Measurements from ENCODE around the gene BLOC1S1. TPM values are rescaled to one million over a fixed set of nuclear protein-coding genes. Genes with fewer than 3 reads are reported as not detected.

Gene BLOC1S1
- total and polyA plus RNA-seq, 2 experiments from 2014 or later, result 133 to 159 TPM

DNA sequence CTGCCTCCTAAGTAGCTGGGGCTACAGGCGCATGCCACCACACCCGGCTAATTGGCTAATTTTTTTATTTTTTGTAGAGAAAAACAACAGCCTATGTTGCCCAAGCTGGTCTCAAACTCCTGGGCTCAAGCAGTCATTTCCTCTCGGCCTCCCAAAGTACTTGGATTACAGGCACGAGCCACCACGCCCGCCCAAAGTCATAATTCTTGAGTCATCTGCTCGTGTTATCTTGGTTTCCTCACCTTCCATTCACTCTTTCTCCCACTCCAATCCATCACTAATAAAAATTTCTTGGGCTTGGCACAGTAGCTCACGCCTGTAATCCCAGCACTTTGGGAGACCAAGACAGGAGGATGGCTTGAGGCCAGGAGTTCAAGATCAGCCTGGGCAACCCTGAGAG, 40.2 kb upstream of the BLOC1S1 start:
- H3K27ac ChIP-seq, result no peak overlapping the region
- peak in 1 of 2 donors; percentile 18 for DNase-seq (ENCODE audit: low read depth in 1 of 2, low spot score in 1 of 2)
- TF ChIP-seq, protein P1, sequence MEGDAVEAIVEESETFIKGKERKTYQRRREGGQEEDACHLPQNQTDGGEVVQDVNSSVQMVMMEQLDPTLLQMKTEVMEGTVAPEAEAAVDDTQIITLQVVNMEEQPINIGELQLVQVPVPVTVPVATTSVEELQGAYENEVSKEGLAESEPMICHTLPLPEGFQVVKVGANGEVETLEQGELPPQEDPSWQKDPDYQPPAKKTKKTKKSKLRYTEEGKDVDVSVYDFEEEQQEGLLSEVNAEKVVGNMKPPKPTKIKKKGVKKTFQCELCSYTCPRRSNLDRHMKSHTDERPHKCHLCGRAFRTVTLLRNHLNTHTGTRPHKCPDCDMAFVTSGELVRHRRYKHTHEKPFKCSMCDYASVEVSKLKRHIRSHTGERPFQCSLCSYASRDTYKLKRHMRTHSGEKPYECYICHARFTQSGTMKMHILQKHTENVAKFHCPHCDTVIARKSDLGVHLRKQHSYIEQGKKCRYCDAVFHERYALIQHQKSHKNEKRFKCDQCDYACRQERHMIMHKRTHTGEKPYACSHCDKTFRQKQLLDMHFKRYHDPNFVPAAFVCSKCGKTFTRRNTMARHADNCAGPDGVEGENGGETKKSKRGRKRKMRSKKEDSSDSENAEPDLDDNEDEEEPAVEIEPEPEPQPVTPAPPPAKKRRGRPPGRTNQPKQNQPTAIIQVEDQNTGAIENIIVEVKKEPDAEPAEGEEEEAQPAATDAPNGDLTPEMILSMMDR (IDR thresholded peaks at IDR 0.05; ENCODE audit: low read depth, low read length), result no peak

DNA sequence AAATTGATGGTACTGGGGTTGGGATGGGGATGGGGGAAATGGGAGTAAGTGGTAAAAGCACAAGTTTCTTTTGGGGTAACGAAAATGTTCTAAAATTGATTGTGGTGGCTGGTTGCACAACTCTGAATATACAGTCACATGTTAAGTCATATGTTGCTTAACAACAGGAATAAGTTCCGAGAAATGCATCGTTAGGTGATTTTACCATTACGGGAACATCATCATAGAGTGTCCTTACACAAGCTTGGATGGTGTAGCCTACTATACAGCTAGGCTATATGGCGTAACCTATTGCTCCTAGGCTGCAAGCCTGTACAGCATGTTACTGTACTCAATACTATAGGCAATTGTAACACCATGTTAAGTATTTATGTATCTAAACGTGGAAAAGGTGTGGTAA, 39.1 kb upstream of the BLOC1S1 start:
- no peaks in the 10 kb centered on the region for H3K9me3 ChIP-seq (ENCODE audit: low read depth)
- peaks cover 1% of the 10 kb centered on the region for H3K4me1 ChIP-seq (ENCODE audit: low read depth)
- peaks cover 5% of the 10 kb centered on the region for H3K27me3 ChIP-seq
- H3K27ac ChIP-seq, result no peak overlapping the region
- H3K4me3 ChIP-seq, result no peak overlapping the region
- TF ChIP-seq, protein P1 (IDR thresholded peaks at IDR 0.05; ENCODE audit: low read depth, low read length), result no peak
- H3K36me3 ChIP-seq, result no peaks in the 10 kb centered on the region
- no peak for DNase-seq (ENCODE audit: low read depth in 1 of 2, low spot score in 1 of 2)

More for the DNA sequence above, 40.2 kb upstream of the BLOC1S1 start:
- Histone ChIP-seq H3K36me3 (no peaks in the 10 kb centered on the region), H3K4me1 (ENCODE audit: low read depth) (no peaks in the 10 kb centered on the region), H3K9me3 (ENCODE audit: low read depth) (no peaks in the 10 kb centered on the region), H3K4me3 (no peak overlapping the region), H3K27me3 (peaks cover 5% of the 10 kb centered on the region)

DNA sequence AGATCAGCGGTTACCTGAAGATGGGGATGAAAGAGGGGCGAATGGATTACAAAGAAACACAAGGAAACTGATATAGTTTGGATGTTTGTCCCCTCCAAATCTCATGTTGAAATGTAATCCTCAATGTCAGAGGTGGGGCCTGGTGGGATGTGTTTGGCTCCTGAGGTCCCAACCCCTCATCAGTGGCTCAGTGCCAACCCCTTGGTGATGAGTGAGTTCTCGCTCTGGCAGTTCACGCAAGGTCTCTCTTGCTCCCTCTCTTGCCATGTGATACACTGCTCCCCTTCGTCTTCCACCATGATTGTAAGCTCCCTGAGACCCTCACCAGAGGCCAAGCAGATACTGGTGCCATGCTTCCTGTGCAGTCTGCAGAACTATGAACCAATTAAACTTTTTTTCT, 36.2 kb upstream of the BLOC1S1 start:
- TF ChIP-seq, protein P1 (IDR thresholded peaks at IDR 0.05; ENCODE audit: low read depth, low read length), result no peak
- peaks cover 5% of the 10 kb centered on the region for H3K27me3 ChIP-seq
- H3K9me3 ChIP-seq (ENCODE audit: low read depth), result no peaks in the 10 kb centered on the region
- no peak overlapping the region for H3K4me3 ChIP-seq
- no peak overlapping the region for H3K27ac ChIP-seq
- no peaks in the 10 kb centered on the region for H3K36me3 ChIP-seq
- peaks cover 4% of the 10 kb centered on the region for H3K4me1 ChIP-seq (ENCODE audit: low read depth)
- DNase-seq (ENCODE audit: low read depth in 1 of 2, low spot score in 1 of 2), result no peak

DNA sequence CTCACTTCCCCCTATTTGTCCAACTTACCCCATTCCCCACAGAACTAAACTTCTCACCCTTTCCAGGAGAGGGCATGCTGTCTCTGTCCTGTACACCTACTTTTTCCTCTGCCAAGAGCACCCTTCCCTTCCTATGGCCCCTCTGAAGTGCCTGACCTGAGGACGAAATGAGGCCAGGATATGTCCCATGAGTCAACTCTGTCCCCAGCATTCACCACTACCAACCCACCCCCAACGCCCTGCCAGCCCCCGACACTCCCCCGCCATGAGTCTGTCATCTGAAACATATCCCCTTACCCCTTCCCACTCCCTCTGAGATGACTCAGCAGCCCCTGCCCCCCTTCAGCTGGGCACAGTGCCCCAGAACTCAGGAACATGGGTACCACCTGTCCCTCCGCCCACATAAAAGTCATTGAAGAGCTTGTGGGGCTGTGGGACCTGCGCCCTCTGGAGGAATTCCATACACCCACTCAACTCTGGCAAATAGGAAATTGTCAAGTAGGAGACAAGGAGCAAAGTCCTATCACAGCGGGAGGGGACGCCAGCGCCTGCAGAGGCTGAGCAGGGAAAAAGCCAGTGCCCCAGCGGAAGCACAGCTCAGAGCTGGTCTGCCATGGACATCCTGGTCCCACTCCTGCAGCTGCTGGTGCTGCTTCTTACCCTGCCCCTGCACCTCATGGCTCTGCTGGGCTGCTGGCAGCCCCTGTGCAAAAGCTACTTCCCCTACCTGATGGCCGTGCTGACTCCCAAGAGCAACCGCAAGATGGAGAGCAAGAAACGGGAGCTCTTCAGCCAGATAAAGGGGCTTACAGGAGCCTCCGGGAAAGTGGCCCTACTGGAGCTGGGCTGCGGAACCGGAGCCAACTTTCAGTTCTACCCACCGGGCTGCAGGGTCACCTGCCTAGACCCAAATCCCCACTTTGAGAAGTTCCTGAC, 34.4 kb upstream of the BLOC1S1 start:
- peak overlapping the region; percentile 11 for H3K4me3 ChIP-seq
- DNase-seq (ENCODE audit: low read depth in 1 of 2, low spot score in 1 of 2), result peak; percentile 62 to 81
- H3K9me3 ChIP-seq (ENCODE audit: low read depth), result no peaks in the 10 kb centered on the region
- peak overlapping the region; percentile 48 for H3K27ac ChIP-seq
- peaks cover 2% of the 10 kb centered on the region for H3K36me3 ChIP-seq
- H3K4me1 ChIP-seq (ENCODE audit: low read depth), result peaks cover 4% of the 10 kb centered on the region
- H3K27me3 ChIP-seq, result peaks cover 5% of the 10 kb centered on the region
- TF ChIP-seq, protein P1 (IDR thresholded peaks at IDR 0.05; ENCODE audit: low read depth, low read length), result peak; percentile 25

DNA sequence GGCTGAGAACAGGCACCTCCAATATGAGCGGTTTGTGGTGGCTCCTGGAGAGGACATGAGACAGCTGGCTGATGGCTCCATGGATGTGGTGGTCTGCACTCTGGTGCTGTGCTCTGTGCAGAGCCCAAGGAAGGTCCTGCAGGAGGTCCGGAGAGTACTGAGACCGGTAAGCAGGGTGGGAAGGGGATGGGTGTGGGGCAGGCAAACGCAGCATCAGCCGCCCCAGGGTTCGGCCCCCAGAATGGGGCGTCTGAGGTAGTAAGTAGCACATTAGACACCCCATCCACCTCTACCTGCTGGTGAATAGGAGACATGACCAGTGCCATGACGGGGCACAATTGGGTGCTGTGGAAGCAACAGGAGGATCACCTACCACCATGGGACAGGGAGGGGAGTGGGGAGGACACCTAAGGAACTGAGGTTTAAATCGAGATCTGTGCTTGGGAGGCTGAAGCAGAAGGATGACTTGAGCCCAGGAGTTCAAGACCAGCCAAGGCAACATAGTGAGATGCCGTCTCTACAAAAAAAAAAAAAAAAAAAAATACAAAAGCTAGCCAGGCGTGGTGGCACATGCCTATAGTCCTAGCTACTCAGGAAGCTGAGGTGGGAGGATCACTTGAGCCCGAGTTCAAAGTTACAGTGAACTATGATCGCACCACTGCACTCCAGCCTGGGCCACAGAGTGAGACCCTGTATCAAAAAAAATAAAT, 33.6 kb upstream of the BLOC1S1 start:
- peaks cover 4% of the 10 kb centered on the region for H3K4me1 ChIP-seq (ENCODE audit: low read depth)
- peak overlapping the region; percentile 11 for H3K4me3 ChIP-seq
- H3K36me3 ChIP-seq, result peaks cover 2% of the 10 kb centered on the region
- no peaks in the 10 kb centered on the region for H3K27me3 ChIP-seq
- no peak overlapping the region for H3K27ac ChIP-seq
- TF ChIP-seq, protein P1 (IDR thresholded peaks at IDR 0.05; ENCODE audit: low read depth, low read length), result no peak
- H3K9me3 ChIP-seq (ENCODE audit: low read depth), result no peaks in the 10 kb centered on the region
- DNase-seq (ENCODE audit: low read depth in 1 of 2, low spot score in 1 of 2), result no peak

Data from cardiac muscle cell (in vitro differentiated cells and primary cell).